Stimulated activated CD8-positive, alpha-beta memory T cell treated with anti-CD3 and anti-CD28 coated beads, Interleukin-2, amount 100 ng/mL, for 1 hour (primary cell): ENCODE results near the gene SLC39A11.

Source experiments
- DNase-seq, 2 donors: peaks; one replicate each; pipeline ENCODE4 v3.0.0-alpha.2; 2020; ENCODE audit warnings: low read depth in 2 of 2

Gene SLC39A11

DNA sequence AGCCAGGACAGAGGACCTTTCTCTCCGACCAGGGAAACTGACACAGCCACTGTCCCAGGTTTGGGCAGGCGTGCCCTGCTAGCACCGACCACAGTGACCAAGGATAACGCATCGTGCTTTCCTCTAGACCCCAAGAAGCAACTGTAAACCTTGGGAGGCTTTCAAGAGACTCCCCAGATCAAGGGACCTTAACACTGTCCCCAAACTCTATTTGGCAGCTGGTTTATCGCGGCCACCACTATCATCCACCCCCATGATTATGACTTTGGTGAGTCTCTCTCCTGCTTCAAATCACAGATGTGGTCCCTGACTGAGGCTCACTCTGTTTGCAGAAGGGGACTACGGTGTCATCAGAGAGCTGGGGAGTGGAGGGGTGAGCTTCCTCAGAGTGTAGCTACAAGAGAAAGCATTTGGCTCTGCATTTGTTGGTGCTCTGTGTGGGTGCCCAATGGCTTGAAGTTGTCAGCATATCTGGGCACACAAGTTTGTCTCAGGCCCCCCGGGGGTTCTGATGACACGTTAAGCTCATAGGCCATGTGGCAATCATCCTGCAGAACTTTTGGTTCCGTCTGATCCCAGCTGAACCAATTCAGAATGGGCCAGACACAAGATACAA lies 408.0 kb downstream of the SLC39A11 start:
- no peak for DNase-seq

DNA sequence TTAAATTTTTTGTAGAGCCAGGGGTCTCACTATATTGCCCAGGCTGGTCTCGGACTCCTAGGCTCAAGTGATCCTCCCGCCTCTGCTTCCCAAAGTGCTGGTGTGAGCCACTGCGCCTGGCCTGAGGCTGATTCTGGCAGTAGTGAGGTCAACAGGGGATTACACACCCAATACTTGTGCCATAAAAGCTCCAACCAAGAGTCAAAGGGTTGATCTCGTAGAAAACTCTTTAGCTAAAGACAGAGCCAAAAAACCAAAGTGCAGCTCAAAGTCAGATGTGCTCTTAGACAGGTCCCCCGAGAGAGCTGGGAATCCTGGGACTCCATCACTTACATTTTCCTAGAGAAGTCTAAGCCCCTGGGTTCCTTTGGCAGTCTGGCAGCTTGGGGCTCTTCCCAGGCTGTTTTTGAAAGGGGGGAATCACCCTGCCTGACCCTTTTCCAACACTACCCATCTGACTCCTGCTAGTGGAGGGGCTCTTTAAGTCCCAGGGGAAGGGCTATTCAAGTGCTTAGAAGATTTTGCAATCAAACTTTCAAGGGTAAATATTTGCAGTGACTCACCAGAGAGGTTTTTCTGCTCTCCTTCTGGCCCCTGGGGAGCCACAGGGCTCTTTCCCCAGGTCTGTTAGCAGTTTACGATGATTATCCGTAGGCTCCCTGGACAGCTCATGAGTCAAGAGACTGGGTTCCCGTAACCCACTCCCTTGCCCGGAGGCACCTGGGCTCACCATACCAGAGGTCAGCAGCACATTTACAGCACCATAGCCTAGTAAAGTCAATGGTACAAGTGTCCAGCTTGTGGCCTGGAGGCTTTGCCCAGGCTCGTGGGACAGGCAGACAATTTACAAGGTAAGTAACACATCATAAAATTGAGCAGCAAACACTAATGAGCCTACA lies 408.7 kb downstream of the SLC39A11 start:
- DNase-seq: no peak

DNA sequence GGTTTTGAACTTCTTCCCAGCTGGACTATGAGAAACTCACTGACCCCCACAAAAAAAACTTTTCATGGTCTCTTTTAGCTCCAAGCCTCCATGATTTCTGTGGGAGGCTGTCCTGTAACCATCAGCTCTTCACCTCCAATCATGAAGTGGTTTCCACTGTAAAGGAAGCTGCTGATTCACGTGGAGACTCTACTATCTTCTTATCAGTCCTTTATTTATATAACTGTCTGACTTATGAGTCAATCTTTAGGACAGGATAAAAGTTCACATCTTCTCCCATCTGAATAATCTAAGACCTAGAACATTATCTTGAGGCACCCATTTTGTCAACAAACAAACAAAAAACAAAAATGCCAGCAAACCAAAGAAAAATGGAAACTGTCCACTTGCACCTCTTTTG lies 409.9 kb downstream of the SLC39A11 start:
- DNase-seq: no peak

DNA sequence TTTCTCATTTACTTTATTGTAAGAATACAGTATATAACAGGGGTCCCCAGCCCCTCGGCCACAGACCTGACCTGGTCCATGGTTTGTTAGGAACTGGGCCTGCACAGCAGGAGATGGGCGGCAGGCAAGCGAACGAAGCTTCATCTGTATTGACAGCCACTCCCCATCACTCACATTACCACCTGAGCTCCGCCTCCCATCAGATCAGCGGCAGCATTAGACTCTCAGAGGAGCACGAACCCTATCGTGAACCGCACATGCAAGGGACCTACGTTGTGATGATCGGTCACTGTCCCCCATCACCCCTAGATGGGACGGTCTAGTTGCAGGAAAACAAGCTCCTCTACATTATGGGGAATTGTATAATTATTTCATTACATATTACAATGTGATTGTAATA lies 410.6 kb downstream of the SLC39A11 start:
- DNase-seq: no peak

DNA sequence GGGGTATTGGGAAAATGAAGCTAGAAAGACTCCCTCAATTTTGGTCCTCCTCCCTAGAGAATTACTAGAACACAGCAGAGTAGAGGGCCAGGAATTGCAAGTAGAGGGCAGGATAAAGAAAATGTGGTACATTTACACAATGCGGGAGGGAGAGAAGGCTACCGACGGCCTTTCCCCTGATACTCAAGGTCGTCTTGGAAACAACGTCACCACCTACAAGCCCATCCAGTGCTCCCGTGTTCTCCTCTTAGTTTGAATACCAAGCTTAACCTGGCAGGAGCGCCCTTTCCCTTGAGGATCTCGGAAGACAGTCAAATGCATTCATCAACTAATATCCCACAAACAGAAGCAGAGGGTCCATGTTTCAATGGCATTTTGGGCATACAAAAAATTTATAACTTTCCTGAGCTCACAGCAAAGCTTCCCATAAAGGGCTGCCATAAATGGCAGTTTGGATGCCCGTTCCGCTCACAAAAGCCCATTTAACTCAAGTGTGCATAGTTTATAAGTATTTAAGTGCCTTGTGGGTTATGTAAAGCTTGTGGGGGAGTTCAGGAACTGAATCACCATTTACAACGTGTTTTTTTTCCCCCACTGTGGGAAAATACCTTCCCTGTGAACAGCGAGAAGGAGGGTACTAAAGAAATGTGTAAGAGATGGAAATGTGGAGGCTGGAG lies 414.6 kb downstream of the SLC39A11 start:
- DNase-seq: no peak

DNA sequence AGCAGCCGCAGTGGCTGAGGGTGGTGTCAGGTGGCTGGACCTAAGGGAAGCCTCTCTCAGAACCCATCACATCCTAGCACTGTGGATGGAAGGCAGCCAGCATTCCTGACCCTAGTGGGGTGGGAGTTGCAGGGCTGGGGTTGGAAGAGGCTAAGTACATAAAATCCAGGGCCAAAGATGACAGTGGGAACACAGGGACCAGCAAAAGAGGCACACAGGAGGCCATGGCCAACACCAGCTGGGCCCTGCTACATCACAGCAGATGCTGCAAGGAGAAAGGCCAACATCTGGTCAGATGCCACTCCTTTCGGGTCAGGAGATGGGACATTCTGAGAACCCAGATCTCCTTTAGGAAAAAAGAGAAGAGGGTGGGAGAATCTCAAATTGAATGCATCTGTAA lies 415.4 kb downstream of the SLC39A11 start:
- no peak for DNase-seq

DNA sequence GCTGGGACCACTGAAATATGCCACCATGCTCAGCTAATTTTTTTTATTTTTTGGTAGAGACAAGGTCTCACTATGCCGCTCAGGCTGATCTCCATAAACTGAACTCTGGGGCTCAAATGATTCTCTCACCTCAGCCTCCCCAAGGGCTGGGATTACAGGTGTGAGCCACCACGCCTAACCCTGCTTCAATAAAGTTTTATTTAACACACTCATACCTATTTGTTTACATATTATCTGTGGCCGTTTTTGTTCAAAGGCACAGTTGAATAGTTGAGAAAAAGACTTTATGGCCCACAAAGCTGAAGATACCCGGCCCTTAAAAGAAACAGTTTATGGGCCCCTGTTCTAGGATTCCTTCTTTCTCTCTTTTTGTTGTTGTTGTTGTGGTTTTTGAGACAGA lies 419.8 kb downstream of the SLC39A11 start:
- no peak for DNase-seq

DNA sequence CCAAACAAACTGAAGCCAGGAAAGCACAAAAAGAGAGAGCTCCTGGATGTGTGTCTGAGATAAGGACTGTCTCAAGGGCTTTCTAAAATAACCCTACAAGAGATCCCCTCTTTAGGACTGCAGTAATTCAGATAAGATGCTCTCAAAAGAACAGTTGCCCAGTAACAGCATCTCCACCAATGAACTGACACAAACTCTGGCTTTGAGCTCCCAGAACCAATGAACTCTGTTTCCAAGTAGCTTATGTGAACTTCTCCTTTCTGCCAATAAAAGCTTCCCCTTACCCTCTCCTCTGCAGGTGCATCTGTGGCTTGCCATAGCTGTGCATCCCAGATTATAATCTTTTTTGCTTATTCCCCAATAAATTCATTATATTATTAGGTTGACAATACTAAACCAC lies 421.5 kb downstream of the SLC39A11 start:
- no peak for DNase-seq

DNA sequence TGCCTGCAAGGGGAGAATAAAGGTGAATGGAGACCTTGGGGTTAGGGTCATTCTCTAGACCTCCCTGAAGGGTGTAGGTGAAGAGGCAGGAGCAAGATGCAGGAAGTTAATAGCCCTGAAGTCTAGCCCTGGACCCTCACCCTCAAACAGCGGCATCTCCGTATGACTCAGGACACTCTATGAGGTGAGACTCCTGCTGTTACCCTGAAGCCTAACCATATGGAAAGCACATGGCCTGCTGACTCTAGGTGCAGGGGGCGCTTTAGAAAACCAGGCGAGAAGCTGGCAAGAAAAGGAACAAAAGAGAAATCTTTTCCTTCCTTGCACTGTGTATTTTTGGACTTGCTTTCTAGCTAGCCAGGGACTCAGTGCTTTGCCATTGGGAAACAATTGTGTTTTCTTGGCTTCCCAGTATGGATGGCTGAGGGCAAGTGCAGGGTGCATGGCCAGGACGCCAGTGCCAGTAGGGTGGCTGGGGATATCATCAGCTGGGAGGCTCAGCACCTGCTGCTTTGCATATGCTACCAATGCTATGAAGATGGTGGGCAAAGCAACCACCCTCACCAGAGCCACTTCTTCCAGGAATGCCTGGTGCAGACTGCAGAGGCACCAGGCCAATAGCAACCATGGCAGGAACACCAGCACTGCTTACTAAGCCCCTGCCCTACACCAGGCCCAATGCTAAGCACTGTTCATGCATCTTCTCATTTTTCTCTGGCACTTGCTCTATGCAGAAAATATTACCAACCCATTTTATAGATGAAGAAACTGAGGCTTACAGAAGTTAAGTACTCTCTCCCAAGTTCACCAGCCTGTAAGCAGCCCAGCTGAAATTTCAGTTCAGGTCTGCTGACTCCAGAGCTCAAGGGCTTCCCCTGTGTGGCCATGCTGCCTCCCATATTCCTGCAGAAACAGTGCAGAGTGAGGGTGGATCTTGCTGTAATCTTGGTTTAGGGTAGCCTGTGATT lies 425.1 kb downstream of the SLC39A11 start:
- no peak for DNase-seq

DNA sequence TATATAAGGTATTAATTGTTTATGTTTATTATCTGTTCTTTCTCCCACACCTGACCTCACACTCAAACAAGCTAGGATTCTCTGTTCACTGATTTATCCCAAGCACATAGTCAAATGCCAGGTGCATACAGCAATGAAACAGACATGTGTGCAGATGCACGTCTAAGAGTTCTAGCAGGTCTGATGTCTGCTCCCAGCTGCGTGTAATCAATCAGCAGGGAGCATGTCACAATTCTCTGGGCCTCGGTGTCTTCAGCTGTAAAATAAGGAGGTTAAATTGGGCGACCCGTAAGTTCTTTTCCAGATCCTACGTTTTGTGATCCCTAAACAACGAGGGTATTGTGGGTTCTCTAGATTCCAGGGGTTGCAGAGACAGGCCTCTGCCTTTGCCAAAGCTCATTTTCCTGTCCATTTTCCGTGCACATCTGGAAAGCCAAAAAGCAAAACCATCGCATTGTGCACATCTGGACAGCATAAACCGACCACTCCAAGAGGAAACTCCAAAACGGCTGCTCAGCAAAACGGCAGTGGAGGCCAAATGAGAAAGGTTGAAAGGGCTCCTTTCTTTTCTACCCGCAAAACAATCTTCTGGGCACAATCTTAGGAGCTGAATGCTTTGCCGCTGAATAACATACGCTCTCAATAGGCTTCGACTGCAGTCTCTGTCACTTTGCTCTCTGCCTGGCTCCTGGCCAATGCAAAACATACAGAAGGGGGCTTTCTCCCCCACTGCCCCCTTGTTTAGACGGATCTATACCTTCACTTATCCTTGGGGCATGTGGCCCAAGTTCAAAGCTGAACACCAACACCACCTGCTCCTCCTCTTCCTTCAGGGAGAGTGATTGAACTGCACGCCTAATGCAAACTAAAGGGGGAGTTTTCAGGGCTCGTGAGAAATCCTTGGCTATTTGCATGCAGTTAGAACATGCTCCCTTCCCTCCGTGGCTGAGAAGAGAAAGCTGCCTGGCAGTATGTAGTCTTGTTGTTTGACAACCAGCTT lies 426.3 kb downstream of the SLC39A11 start:
- no peak for DNase-seq

DNA sequence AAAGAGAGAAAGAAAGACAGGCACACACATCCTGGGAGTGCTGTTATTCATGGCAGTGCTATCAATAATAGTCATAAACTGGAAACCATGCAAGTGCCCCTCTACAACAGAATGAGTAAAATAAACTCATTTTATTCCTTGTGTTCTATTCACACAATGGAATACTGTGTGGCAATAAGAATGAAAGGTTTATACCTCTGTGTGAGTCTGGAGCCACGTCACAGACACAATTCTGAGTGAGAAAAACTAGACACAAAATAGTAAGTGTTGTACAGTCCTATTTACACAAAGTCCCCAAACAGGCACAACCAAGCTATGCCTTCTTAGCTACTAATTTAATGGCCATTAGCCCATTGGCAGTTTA lies 429.7 kb downstream of the SLC39A11 start:
- DNase-seq: no peak

DNA sequence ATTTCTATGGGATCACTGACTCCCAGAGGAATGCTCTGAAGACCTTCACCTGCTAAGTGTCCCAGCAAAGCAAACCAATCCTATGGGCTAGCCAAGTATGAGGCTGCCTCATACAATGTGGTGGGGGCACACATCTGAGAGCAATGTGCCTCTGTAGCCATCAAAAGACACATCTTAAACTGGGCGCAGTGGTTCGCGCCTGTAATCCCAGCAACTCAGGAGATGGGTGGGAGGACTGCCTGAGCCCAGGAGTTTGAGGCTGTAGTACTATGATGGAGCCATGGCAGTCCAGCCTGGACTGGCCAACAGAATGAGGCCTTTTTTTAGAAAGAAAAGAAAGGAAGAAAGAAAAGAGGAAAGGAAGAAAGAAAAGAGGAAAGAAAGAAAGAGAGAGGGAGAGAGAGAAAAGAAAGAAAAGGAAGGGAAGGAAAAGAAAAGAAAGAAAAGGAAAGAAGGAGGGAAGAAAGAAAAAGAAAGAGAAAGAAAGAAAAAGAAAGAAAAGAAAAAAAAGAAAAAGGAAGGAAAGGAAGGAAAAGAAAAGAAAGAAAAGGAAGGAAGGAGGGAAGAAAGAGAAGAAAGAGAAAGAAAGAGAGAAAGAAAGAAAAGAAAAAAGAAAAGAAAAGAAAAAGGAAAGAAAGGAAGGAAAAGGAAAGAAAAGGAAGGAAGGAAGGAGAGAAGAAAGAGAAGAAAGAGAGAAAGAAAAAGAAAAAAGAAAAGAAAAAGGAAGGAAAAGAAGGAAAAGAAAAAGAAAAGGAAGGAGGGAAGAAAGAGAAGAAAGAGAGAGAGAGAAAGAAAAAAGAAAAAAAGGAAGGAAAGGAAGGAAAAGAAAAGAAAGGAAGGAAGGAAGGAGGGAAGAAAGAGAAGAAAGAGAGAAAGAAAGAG lies 430.3 kb downstream of the SLC39A11 start:
- DNase-seq: no peak

DNA sequence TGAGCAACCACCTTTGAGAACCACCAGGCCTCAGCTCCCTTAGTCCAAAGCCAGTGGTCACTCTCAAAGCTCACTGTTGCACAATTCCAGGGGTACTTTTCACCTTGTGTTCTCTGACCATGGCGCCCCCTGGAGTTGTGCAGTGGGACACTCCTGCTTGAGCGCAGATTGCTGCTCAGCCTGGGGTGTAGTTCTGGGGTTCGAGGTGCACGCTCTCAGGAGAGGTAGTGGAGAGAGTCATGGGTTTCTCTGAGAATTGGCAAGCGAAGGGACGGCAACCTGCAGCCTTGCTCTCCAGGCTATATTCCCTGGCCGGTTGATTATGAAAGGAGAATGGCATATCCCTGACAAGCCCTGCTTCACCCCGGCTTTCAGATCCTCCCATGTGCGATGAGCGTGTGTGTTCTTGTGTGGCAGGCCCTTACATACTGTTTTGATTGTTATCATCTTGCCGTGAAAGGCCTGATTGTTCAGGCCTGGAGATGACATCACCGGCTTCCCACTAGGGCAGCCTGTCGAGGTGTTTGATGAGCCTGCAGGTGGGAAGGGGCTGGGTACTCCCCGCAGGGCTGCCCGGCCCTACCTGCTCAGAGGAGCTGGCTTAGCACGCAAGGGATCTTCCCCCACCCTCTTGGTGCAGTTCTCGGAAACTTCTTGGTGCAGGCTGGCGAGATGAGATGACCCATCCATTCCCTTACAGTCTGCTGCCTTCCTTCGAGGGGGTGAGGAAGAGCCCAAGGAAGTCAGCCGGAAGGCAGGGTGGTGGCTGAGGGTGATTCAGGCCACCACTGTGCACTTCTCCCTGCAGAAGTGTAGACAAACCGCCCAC lies 431.2 kb downstream of the SLC39A11 start:
- no peak for DNase-seq

DNA sequence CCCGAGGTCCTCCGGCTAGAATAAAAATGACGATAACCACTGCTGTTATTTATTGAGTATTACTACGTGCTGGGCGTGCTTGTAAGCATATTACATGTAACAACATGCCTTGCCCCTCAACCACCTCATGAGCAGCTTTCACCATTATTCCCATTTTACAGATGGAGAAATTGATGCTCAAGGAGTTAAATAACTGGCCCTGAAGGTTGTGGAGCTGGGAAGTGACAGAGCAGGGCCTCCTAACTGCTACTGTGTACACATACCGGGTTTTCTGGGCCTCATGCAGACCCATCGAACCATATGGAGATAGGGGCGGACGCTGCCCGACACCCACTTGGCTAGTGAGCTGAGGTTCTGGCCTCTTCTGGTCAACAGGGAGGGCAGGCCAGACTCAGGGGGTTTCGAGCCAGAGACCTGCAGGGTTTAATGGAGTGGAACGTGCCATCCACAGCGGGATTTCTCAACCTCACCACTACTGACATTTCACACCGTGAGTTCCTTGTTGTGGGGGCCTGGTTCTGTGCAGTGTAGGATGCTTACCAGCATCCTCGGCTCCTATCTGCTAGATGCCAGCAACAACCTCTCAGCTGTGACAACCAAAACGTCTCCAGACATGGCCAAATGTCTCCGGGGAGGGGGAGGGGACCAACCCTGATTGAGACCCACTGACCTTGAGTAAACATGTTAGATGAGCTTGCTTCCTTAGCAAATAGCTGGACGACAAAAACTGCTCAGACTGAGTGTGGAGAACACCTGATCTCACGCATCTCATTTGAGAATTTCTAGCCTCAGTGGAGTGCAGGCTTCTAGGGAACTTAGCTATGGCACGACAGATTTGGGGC lies 432.0 kb downstream of the SLC39A11 start:
- no peak for DNase-seq

DNA sequence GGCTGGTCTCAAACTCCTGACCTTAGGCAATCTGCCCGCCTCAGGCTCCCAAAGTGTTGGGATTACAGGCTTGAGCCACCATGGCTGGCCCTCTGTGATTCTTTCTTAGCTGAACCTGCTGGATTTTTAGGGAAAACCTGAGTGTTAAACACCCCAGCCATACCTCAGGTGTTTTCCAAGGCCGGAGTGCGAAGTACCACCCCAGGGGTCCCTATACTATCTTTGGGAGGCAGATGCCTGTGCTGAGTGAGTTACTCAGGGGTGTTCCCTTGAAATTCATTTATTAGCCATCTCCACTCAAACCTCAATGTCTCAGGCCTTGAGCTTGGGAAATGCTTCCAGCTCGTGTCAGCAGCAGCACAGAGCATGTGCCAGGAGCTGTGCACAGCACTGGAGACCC lies 432.7 kb downstream of the SLC39A11 start:
- no peak for DNase-seq

DNA sequence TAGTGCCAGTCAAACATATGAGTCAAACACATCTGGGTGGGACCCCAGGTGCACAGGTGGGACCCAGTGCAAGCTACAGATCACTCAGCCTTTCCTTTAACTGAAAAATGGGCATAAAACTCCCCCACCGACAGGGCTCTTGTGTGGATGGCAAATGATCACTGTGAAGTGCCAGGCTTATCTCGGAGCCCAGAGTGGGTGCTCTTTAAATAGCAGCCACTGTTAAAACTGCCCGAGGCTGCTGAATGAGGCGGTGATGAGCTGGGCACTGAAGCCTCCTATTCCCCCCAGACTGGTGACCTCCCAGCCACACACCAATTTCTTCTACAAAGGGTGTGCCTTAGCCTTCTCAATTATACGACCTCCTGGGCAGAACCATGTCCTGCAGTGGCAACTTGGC lies 433.8 kb downstream of the SLC39A11 start:
- DNase-seq: no peak

DNA sequence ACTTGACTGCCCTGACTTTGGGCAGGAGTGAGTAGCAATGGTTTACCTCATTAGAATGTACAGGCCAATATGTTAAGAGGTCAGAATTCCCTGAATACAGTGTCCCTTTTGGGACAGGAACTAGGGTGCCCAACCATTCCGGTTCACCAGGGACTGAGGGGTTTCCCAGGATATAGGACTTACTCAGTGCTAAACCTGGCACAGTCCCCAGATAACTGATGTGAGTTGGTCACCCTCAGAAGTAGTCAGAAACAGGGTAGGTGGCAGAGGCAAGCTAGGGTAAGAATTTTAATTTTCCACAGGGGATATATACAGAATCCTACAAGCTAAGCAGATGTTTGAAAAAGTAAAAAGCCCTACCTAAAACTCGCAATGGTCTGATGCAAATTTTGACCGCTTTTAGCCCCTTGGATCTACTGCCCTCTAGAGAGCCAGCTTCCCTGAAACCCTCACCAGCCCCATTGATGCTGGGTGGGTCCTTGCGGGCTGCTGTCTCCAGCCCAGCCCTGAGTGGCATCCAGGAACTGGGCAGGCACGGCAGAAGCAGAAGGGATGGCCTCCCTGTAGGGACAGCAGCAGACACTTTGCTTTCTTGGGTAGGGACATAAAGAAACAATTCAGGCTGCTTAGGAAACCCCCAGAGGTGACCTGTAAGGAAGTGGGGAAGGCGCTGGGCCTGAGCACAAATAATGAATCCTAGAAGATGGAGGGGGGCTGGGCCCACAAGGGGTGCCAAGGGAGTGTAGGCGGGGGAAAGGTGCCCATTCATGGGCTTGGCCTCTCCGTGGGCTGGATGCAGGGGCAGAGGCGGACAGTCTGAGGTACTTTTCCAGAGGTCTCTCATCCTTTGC lies 434.8 kb downstream of the SLC39A11 start:
- DNase-seq: no peak
